MG63 (cell line): ENCODE data around the gene ATF6B. TPM values are rescaled to one million over a fixed set of nuclear protein-coding genes. Genes with fewer than 3 reads are reported as not detected.
A peak's percentile ranks its signal among the peaks of the same experiment; 100 is the strongest.
"Not testable (repeated sequence)": the region's sequence is repeated elsewhere in the genome, so short reads cannot be mapped to it uniquely, and the experiment has no call there.

Source experiments
- DNase-seq: peaks from one replicate; pipeline ENCODE4 v3.0.0-alpha.2; 2020
- H3K27me3 ChIP-seq: fragments of 250-450 bp; sonication (Bioruptor Pico); 2 replicates; pipeline ENCODE4 v1.5.1; 2020; ENCODE audit warnings: mild to moderate bottlenecking, moderate library complexity
- H3K36me3 ChIP-seq: fragments of 250-450 bp; sonication (Bioruptor Pico); 2 replicates; pipeline ENCODE4 v1.5.1; 2020; ENCODE audit warnings: mild to moderate bottlenecking, moderate library complexity
- H3K4me3 ChIP-seq: fragments of 250-450 bp; sonication (Bioruptor Pico); 2 replicates; pipeline ENCODE4 v1.5.1; 2020; ENCODE audit warnings: mild to moderate bottlenecking, moderate library complexity
- H3K9me3 ChIP-seq: fragments of 250-450 bp; sonication (Bioruptor Pico); 2 replicates; pipeline ENCODE4 v1.5.1; 2020; ENCODE audit warnings: mild to moderate bottlenecking, moderate library complexity
- total RNA-seq: library from RNA; depleted of rRNA; stranded (reverse); fragments of >200 nt; shearing (Covaris generic); gene quantifications from 2 replicates; pipeline ENCODE4 v1.2.3, GENCODE V29; 2014; ENCODE audit warnings: low replicate concordance

Gene ATF6B
- total RNA-seq, 1 experiment from 2014 or later: 7.5 TPM

- Histone ChIP-seq H3K36me3 (no peaks in the 10 kb centered on the region), H3K27me3 (no peaks in the 10 kb centered on the region), H3K9me3 (no peaks in the 10 kb centered on the region), H3K4me3 (no peak overlapping the region)
- no peak for DNase-seq
Measured at GRCh38 chr6:32147401-32148132, 19.5 kb upstream of the ATF6B start.

- Histone ChIP-seq H3K36me3 (no peaks in the 10 kb centered on the region), H3K9me3 (no peaks in the 10 kb centered on the region), H3K27me3 (no peaks in the 10 kb centered on the region), H3K4me3 (no peak overlapping the region)
- DNase-seq: no peak
Measured at GRCh38 chr6:32146687-32147086, 18.6 kb upstream of the ATF6B start.

- H3K27me3 ChIP-seq: no peaks in the 10 kb centered on the region
- no peaks in the 10 kb centered on the region for H3K9me3 ChIP-seq
- no peak for DNase-seq
- no peak overlapping the region for H3K4me3 ChIP-seq
- no peaks in the 10 kb centered on the region for H3K36me3 ChIP-seq
Measured at GRCh38 chr6:32146287-32146686, 18.2 kb upstream of the ATF6B start.

DNA sequence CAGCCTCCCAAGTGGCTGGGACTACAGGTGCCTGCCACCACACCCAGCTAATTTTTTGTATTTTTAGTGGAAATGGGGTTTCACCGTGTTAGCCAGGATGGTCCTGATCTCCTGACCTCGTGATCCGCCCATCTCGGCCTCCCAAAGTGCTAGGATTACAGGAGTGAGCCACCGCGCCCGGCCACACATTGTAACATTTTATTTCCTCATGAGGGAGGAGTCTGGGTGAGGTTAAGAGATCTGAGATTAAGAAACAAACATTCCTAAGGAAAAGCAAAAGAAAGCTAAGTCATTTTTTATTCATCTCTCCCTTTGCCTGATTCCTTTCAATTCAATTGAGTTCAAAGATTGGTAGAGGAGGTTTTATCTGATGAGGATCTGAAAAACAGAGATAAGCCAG lies 16.2 kb upstream of the ATF6B start:
- not testable (repeated sequence) for H3K27me3 ChIP-seq, DNase-seq, H3K9me3 ChIP-seq, H3K36me3 ChIP-seq, H3K4me3 ChIP-seq

DNA sequence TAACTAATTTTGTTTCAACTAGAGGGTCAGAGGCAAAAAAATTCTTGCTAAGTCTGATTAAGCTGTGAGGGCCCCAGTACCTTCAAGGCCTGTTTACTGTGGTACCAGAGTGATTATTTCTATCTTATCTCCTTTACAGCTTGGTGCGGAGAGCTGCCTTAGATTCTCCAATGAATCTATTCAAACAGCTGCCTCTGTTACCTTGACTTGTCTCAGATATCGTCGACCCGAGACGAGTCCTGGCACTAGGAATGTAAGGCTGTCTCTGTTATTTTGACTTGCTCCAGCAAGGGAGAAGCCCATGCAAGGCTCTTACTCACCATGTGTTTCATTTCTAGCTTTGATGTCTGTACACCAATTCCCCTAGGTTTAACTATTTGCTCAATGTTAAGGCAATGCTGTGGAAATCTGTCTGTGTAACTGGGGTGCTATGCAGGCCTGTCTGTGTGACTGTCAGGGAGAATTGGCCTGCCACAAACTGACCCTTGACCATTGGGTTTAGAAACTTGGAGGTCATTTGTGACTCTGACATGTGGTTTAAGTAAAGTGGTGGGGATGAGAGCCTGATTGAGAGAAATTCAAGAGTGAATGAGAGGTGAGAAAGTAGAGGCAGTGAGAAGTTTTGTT lies 12.5 kb upstream of the ATF6B start:
- Histone ChIP-seq H3K4me3 (no peak overlapping the region), H3K9me3 (no peaks in the 10 kb centered on the region), H3K27me3 (no peaks in the 10 kb centered on the region), H3K36me3 (no peaks in the 10 kb centered on the region)
- no peak for DNase-seq

GRCh38 chr6:32139590-32139989 lies 11.5 kb upstream of the ATF6B start:
- no peaks in the 10 kb centered on the region for H3K9me3 ChIP-seq
- H3K27me3 ChIP-seq: no peaks in the 10 kb centered on the region
- H3K36me3 ChIP-seq: no peaks in the 10 kb centered on the region
- DNase-seq: no peak
- H3K4me3 ChIP-seq: no peak overlapping the region

DNA sequence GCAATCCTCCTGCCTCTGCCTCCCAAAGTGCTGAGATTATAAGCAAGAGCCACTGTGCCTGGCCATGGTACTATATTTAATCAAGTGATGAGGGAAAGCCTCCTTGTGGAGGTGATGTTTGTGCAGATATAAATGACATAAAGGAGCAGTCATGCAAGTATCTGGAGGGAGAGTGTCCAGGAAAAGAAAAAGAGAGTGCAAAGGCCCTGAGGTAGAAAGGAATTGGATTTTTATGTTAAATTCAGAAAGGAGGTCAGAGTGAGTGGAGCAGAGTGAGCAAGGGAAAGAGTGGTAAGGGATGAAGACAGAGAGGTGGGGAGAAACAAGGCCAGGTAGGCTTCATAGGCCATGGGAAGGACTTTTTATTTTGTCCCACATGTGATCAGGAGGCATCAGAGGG lies 9.4 kb upstream of the ATF6B start:
- H3K36me3 ChIP-seq: no peaks in the 10 kb centered on the region
- no peaks in the 10 kb centered on the region for H3K27me3 ChIP-seq
- DNase-seq: no peak
- no peaks in the 10 kb centered on the region for H3K9me3 ChIP-seq
- H3K4me3 ChIP-seq: no peak overlapping the region

GRCh38 chr6:32133786-32134185 lies 5.7 kb upstream of the ATF6B start:
- Histone ChIP-seq H3K9me3 (no peaks in the 10 kb centered on the region), H3K27me3 (no peaks in the 10 kb centered on the region), H3K4me3 (no peak overlapping the region), H3K36me3 (no peaks in the 10 kb centered on the region)
- no peak for DNase-seq

GRCh38 chr6:32132110-32132509 lies 4.1 kb upstream of the ATF6B start:
- no peak for DNase-seq
- Histone ChIP-seq H3K27me3 (no peaks in the 10 kb centered on the region), H3K9me3 (no peaks in the 10 kb centered on the region), H3K36me3 (no peaks in the 10 kb centered on the region), H3K4me3 (no peak overlapping the region)

DNA sequence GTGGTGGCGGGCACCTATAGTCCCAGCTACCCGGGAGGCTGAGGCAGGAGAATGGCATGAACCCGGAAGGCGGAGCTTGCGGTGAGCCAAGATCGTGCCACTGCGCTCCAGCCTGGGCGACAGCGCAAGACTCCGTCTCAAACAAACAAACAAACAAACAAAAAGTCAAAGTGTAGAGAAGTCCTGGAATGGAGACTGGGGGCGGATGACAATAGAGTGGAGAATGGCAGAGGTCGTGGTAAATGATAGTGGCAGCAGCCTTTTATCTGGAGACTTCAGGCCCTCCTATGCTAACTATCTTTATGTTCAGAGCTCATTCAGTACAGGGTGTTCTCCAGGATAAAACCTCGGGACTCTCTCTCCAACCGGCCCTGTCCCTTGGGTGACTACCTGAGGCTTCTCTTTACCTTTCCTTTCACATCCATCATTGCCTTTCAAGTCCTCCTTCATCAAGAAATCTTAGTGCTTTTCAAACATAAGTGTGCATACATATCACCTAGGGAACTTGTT lies 3.4 kb upstream of the ATF6B start:
- Histone ChIP-seq H3K9me3 (no peaks in the 10 kb centered on the region), H3K36me3 (no peaks in the 10 kb centered on the region), H3K27me3 (no peaks in the 10 kb centered on the region), H3K4me3 (no peak overlapping the region)
- no peak for DNase-seq

- Histone ChIP-seq H3K36me3 (no peaks in the 10 kb centered on the region), H3K4me3 (peak overlapping the region; percentile 76), H3K27me3 (no peaks in the 10 kb centered on the region), H3K9me3 (no peaks in the 10 kb centered on the region)
- no peak for DNase-seq
Measured at GRCh38 chr6:32129297-32130088, 1.4 kb upstream of the ATF6B start.

DNA sequence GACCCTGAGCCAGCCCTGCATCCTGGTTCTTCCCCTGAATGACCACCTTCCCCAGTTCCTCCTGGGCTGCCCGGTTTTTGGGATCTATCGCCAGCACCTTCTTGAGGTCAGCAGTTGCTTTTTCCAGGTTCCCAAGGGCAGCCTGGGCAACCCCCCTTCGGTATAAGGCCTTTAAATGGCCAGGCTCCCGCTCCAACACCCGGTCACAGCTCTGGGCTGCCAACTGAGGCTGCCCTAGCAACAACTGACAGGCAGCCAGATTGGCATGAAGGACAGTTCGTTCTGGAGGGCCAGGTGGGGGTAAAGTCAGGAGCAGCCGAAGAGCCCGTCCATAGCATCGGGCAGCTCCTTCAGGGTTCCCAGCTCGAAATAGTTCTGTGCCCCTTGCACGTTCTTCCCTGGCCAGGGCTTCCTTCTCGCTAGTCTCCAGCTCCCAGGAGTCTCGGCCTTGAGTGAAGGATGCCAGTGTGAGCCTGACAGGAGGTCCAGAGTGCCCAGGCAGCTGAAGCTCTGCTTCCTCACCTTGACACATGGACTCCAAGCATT lies 778 bp upstream of the ATF6B start:
- no peak for DNase-seq
- Histone ChIP-seq H3K27me3 (no peaks in the 10 kb centered on the region), H3K4me3 (peak overlapping the region; percentile 76), H3K36me3 (no peaks in the 10 kb centered on the region; the same call in 1 of the 2 replicates), H3K9me3 (no peaks in the 10 kb centered on the region)

DNA sequence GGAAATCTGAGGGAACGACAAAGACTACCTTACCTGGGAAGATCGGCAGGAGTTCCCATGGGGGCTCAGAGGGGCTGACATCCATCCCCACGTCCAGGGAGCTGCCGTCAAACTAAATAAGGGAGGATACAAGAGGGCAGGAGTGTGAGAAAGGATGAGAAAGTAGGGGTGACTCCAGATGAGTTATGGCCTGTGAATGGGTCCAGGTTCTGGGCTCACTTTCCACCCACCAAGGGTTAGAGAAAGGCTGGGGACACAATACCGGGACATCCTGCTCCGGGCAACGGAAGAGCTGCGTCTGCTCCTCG lies 683 bp downstream of the ATF6B start:
- no peak for DNase-seq
- Histone ChIP-seq H3K9me3 (no peaks in the 10 kb centered on the region), H3K4me3 (peak overlapping the region; percentile 85), H3K36me3 (no peaks in the 10 kb centered on the region; the same call in 1 of the 2 replicates), H3K27me3 (no peaks in the 10 kb centered on the region)

GRCh38 chr6:32126880-32127279 lies 1.2 kb downstream of the ATF6B start:
- DNase-seq: no peak
- H3K4me3 ChIP-seq: no peak overlapping the region; the same call in 1 of the 2 replicates
- H3K27me3 ChIP-seq: no peaks in the 10 kb centered on the region
- no peaks in the 10 kb centered on the region; the same call in 1 of the 2 replicates for H3K36me3 ChIP-seq
- H3K9me3 ChIP-seq: no peaks in the 10 kb centered on the region

DNA sequence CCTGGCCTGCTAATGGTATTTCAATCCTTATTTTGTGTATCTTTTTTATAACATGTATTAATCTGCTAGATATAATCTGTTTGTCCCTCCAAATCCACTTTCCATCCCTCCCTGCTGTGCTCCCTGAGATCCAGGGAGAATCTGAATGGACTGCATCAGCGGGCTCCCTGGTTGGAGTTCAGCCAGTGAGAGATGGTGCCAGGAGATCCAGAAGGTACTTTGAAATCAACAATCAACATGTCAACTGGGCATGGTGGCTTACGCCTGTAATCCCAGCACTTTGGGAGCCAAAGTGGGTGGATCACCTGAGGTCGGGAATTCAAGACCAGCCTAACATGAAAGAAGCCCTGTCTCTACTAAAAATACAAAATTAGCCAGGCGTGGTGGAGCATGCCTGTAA lies 4.4 kb downstream of the ATF6B start:
- no peaks in the 10 kb centered on the region for H3K27me3 ChIP-seq
- H3K36me3 ChIP-seq: no peaks in the 10 kb centered on the region; the same call in 1 of the 2 replicates
- DNase-seq: no peak
- no peak overlapping the region for H3K4me3 ChIP-seq
- no peaks in the 10 kb centered on the region for H3K9me3 ChIP-seq

DNA sequence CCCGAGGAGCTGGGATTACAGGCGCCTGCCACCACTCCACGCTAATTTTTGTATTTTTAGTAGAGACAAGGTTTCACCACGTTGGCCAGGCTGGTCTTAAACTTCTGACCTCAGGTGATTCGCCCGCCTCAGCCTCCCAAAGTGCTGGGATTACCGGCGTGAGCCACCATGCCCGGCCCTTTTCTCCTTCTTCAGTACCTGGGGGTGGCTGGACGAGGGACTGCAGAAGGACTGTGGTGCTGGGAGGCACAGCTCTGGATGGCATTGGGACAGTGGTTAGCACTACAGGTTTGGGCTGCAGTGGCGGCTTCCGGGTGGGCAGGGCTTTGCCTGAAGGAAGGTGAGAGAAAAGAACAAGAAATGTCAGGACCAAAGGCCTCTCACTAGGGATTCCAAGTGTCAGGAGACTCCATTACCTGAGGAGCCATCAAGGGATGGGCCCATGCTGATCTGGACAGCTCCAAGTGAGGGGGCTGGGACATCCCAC lies 7.4 kb downstream of the ATF6B start:
- Histone ChIP-seq H3K36me3 (peaks cover 4% of the 10 kb centered on the region), H3K27me3 (no peaks in the 10 kb centered on the region), H3K4me3 (no peak overlapping the region), H3K9me3 (no peaks in the 10 kb centered on the region)
- DNase-seq: no peak
